Right lobe of liver (tissue), 4 donors: Measurements from ENCODE around the gene SLC4A5.

Source experiments
- POLR2A ChIP-seq: fragments of 450-650 bp; IDR thresholded peaks from one replicate; pipeline ENCODE4 v1.6.1; 2017; ENCODE audit warnings: antibody characterized with exemption, mild to moderate bottlenecking
- TF ChIP-seq, protein P1 (sequence below), 4 donors: fragments of 200-600 bp in 3 of 4; fragments of 450-650 bp in 1 of 4; IDR thresholded peaks; one replicate each; pipeline versions ENCODE4 v1.5.1 to v1.8.0; 2016 to 2022; ENCODE audit warnings: antibody characterized with exemption in 4 of 4, mild to moderate bottlenecking in 2 of 4
- donor health status: DM: no; HTN: no; CAD: no.
- donor health status: DM: no; HTN: no; CAD: no.
- donor health status: DM: no; HTN: yes; CAD: no.

DNA sequence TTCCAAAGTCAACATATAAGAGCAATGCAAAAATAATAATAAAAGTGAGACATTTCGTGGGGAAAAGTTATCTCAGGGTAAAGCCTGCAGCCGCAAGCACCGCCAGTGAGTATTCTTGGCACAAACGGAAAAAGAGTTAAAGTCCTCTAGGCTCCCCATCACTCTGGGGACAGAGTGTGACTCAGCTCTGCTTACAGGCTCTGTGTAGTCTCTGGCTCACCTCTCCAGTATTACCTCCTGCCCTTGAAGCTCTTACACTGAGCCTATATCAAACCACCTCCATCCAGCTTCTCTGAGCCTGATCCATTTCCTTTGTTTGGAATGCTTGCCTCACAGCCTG, 89.3 kb downstream of the SLC4A5 start:
- TF ChIP-seq, protein P1, sequence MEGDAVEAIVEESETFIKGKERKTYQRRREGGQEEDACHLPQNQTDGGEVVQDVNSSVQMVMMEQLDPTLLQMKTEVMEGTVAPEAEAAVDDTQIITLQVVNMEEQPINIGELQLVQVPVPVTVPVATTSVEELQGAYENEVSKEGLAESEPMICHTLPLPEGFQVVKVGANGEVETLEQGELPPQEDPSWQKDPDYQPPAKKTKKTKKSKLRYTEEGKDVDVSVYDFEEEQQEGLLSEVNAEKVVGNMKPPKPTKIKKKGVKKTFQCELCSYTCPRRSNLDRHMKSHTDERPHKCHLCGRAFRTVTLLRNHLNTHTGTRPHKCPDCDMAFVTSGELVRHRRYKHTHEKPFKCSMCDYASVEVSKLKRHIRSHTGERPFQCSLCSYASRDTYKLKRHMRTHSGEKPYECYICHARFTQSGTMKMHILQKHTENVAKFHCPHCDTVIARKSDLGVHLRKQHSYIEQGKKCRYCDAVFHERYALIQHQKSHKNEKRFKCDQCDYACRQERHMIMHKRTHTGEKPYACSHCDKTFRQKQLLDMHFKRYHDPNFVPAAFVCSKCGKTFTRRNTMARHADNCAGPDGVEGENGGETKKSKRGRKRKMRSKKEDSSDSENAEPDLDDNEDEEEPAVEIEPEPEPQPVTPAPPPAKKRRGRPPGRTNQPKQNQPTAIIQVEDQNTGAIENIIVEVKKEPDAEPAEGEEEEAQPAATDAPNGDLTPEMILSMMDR (IDR thresholded peaks at IDR 0.05), result no peak
- TF ChIP-seq POLR2A, result no peak
